Endodermal cell (in vitro differentiated cells): ENCODE results near the gene GALNT18. TPM values are rescaled to one million over a fixed set of nuclear protein-coding genes. Genes with fewer than 3 reads are reported as not detected.

ENCODE experiments used
- DNase-seq: peaks from one replicate; pipeline ENCODE4 v3.0.0-alpha.2; 2017
- H3K27ac ChIP-seq: 2 replicates; pipeline ENCODE4 v1.5.1; 2013; ENCODE audit warnings: mild to moderate bottlenecking, low read depth, low read length, moderate library complexity
- H3K27me3 ChIP-seq: 2 replicates; pipeline ENCODE4 v1.6.1; 2013; ENCODE audit warnings: mild to moderate bottlenecking, low read length, moderate library complexity; ENCODE audit not compliant: insufficient read depth, control insufficient read depth, poor library complexity, severe bottlenecking
- H3K36me3 ChIP-seq: 2 replicates; pipeline ENCODE4 v1.7.0; 2013; ENCODE audit warnings: mild to moderate bottlenecking, low read length, moderate library complexity; ENCODE audit not compliant: control insufficient read depth, insufficient read depth
- H3K4me1 ChIP-seq: one replicate; pipeline ENCODE4 v1.7.0; 2013; ENCODE audit warnings: low read length; ENCODE audit not compliant: control insufficient read depth, insufficient read depth
- H3K4me3 ChIP-seq: 2 replicates; pipeline ENCODE4 v1.5.1; 2013; ENCODE audit warnings: mild to moderate bottlenecking, low read length, moderate library complexity
- H3K9ac ChIP-seq: 2 replicates; pipeline ENCODE4 v1.6.1; 2013; ENCODE audit warnings: mild to moderate bottlenecking, low read length, moderate library complexity; ENCODE audit not compliant: poor library complexity, severe bottlenecking; ENCODE audit errors: extremely low read depth
- H3K9me3 ChIP-seq: 2 replicates; pipeline ENCODE4 v1.6.1; 2013; ENCODE audit warnings: mild to moderate bottlenecking, low read length, moderate library complexity; ENCODE audit not compliant: control insufficient read depth
- H3K27ac Mint-ChIP-seq: 2 replicates; pipeline ENCODE4 v1.8.0; 2020; ENCODE audit warnings: mixed read lengths
- H3K27me3 Mint-ChIP-seq: 2 replicates; pipeline ENCODE4 v1.8.0; 2021; ENCODE audit warnings: mild to moderate bottlenecking, mixed read lengths; ENCODE audit not compliant: insufficient read depth
- H3K36me3 Mint-ChIP-seq: 2 replicates; pipeline ENCODE4 v1.8.0; 2020; ENCODE audit warnings: low read depth, mixed read lengths
- H3K4me1 Mint-ChIP-seq: 2 replicates; pipeline ENCODE4 v1.8.0; 2020; ENCODE audit warnings: mixed read lengths
- H3K4me3 Mint-ChIP-seq: 2 replicates; pipeline ENCODE4 v1.8.0; 2020; ENCODE audit warnings: mild to moderate bottlenecking, moderate library complexity, mixed read lengths
- H3K9me3 Mint-ChIP-seq: 2 replicates; pipeline ENCODE4 v1.8.0; 2020; ENCODE audit warnings: mild to moderate bottlenecking, mixed read lengths
- CTCF ChIP-seq: fragments of 200-600 bp; sonication (generic); conservative IDR thresholded peaks from 2 replicates; pipeline ENCODE4 v1.5.0; 2021; ENCODE audit warnings: antibody characterized with exemption, mild to moderate bottlenecking
- WGBS, 2 experiments: methylation state at CpG; one replicate each; pipeline versions ENCODE4 v1.1.5 to v1.1.7; 2013; ENCODE audit warnings: missing lambda C conversion rate in 2 of 2, mixed read lengths in 1 of 2; ENCODE audit not compliant: insufficient coverage in 1 of 2, insufficient read length in 1 of 2; 5-methylcytosine and 5-hydroxymethylcytosine counted together
- total RNA-seq, 2 donors: library from RNA; stranded (reverse); fragmentation: NEBNext Ultra II Directional in 1 of 2; extraction: Animal tissue kit (Norgen Biotek cat#: 25700) in 1 of 2; gene quantifications; 2 replicates in 1 of 2; 3 replicates in 1 of 2; pipeline ENCODE4 v1.2.1, GENCODE V29; 2021

Gene GALNT18
- total RNA-seq, 2 donors from 2014 or later = 5.1 to 9.9 TPM

- Mint-ChIP-seq H3K36me3 (no peaks in the 10 kb centered on the region), H3K4me1 (peaks cover 19% of the 10 kb centered on the region), H3K9me3 (no peaks in the 10 kb centered on the region), H3K27ac (no peak overlapping the region), H3K4me3 (no peak overlapping the region), H3K27me3 (peaks cover 9% of the 10 kb centered on the region)
- Histone ChIP-seq H3K27ac (no peak overlapping the region), H3K4me3 (no peak overlapping the region), H3K9ac (no peak overlapping the region), H3K9me3 (no peaks in the 10 kb centered on the region), H3K27me3 (no peaks in the 10 kb centered on the region), H3K4me1 (no peaks in the 10 kb centered on the region), H3K36me3 (no peaks in the 10 kb centered on the region)
- no peak for DNase-seq
- no peak for TF ChIP-seq CTCF
- 89 to 96% methylated on average over 3 to 4 of the region's 4 CpGs for WGBS, 2 experiments
These were observed 385.2 kb downstream of the GALNT18 start for GRCh38 chr11:11236498-11237059.

- Mint-ChIP-seq H3K36me3 (no peaks in the 10 kb centered on the region), H3K27me3 (peaks cover 6% of the 10 kb centered on the region), H3K9me3 (no peaks in the 10 kb centered on the region), H3K27ac (no peak overlapping the region), H3K4me1 (peaks cover 13% of the 10 kb centered on the region), H3K4me3 (no peak overlapping the region)
- 82 to 84% methylated on average over 5 of the region's 5 CpGs for WGBS, 2 experiments
- no peaks in the 10 kb centered on the region for H3K27me3 ChIP-seq
- H3K9me3 ChIP-seq = no peaks in the 10 kb centered on the region
- H3K27ac ChIP-seq = no peak overlapping the region
- no peak overlapping the region for H3K9ac ChIP-seq
- H3K4me3 ChIP-seq = no peak overlapping the region
- no peaks in the 10 kb centered on the region for H3K4me1 ChIP-seq
- DNase-seq = no peak
- H3K36me3 ChIP-seq = no peaks in the 10 kb centered on the region
- TF ChIP-seq CTCF = no peak
These were observed 390.0 kb downstream of the GALNT18 start for GRCh38 chr11:11231763-11232162.

- Mint-ChIP-seq H3K27ac (no peak overlapping the region), H3K4me1 (peaks cover 7% of the 10 kb centered on the region), H3K27me3 (peaks cover 6% of the 10 kb centered on the region), H3K4me3 (no peak overlapping the region), H3K9me3 (no peaks in the 10 kb centered on the region), H3K36me3 (no peaks in the 10 kb centered on the region)
- Histone ChIP-seq H3K27me3 (no peaks in the 10 kb centered on the region), H3K9me3 (no peaks in the 10 kb centered on the region), H3K9ac (no peak overlapping the region), H3K36me3 (no peaks in the 10 kb centered on the region), H3K4me3 (no peak overlapping the region), H3K4me1 (no peaks in the 10 kb centered on the region), H3K27ac (no peak overlapping the region)
- 62 to 84% methylated on average over 5 to 7 of the region's 7 CpGs for WGBS, 2 experiments
- peak; percentile 87 for DNase-seq
- TF ChIP-seq CTCF = peak; percentile 85
These were observed 390.8 kb downstream of the GALNT18 start for GRCh38 chr11:11230802-11231562.
